Measurements from ENCODE around the gene TERT.

TERT gene

GRCh38 chr5:1323803-1324173, 28.9 kb upstream of the TERT start:
- TF ChIP-seq CTCF (conservative IDR thresholded peaks at IDR 0.05; ENCODE audit: low read depth, low read length), result no peak
- no peak for DNase-seq (ENCODE audit: low read depth)
- H3K4me3 ChIP-seq (ENCODE audit: low read length), result no peak overlapping the region

DNA sequence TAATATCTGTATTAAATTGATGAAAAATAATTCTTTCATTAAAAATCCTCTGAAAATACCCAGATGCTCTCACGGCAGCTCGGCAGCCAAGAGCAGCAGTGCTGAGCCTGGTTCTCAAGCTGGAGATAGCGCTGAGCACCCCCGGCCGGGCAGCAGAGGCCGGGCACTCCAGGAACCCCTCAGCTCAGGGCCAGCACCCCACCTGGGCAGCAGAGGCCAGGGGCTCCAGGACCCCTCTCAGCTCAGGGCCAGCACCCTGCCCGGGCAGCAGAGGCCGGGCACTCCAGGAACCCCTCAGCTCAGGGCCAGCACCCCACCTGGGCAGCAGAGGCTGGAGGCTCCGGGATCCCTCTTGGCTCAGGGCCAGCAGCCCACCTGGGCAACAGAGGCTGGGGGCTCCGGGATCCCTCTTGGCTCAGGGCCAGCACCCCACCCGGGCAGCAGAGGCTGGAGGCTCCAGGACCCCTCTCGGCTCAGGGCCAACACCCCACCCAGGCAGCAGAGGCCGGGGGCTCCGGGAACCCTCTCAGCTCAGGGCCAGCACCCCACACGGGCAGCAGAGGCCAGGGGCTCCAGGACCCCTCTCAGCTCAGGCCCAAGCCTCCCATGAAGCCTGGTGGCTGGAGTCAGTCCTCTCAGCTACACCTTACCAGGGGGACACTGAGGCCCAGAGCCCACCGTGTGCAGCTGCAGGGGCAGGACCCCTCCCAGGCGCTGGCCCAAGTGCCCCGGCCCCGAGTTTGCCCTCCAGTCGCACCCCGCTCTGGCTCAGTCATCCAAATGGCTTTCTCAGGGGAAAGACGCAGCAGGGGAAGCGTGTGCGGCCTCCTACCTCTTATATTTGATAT, 28.3 kb upstream of the TERT start:
- no peak for TF ChIP-seq CTCF (conservative IDR thresholded peaks at IDR 0.05; ENCODE audit: low read depth, low read length)
- no peak for DNase-seq (ENCODE audit: low read depth)
- H3K4me3 ChIP-seq (ENCODE audit: low read length), result no peak overlapping the region

DNA sequence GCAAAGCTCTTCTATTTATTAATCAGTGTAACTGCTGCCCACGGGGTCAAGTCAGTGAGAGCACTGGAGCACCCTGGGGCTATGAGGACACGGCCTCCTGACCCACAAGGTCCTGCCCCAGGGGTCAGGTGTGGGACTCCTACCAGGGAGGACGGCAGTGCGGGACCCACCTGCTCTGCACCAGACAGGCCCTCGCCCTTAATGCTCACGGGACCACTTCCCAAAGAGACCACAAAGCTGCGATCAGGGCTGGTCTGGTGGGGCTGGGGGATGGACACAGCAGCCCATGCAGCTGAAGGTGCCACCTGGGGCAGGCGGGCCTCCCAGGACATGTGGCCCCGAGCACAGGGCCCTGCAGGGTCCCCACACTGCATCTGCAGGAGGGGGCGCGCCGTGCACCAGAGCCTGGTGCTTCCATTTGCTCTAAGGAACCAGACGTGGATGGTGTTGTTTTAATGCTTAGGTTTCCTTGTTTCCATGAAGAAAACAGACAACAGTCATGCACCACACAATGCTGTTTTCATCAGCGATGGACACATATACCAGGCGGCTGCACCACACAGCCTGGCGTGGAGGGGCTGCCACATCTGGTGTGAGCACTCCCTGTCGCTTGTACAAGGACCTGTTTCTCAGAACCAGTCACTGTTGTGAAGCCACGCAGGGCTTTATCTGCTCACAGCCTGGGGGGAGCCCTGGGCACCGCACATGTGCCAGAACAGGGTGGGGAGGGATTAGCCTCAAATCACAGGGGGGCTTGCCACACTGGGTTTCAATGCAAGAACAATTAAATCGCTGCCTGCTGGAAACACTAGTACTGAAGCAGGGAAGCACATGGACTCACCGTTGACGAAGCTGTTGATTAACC, 27.4 kb upstream of the TERT start:
- TF ChIP-seq CTCF (conservative IDR thresholded peaks at IDR 0.05; ENCODE audit: low read depth, low read length), result no peak
- H3K4me3 ChIP-seq (ENCODE audit: low read length), result no peak overlapping the region
- DNase-seq (ENCODE audit: low read depth), result no peak

- no peak overlapping the region for H3K4me3 ChIP-seq (ENCODE audit: low read length)
- TF ChIP-seq CTCF (conservative IDR thresholded peaks at IDR 0.05; ENCODE audit: low read depth, low read length), result no peak
- no peak for DNase-seq (ENCODE audit: low read depth)
Observed at GRCh38 chr5:1321576-1321975, 26.7 kb upstream of the TERT start.

DNA sequence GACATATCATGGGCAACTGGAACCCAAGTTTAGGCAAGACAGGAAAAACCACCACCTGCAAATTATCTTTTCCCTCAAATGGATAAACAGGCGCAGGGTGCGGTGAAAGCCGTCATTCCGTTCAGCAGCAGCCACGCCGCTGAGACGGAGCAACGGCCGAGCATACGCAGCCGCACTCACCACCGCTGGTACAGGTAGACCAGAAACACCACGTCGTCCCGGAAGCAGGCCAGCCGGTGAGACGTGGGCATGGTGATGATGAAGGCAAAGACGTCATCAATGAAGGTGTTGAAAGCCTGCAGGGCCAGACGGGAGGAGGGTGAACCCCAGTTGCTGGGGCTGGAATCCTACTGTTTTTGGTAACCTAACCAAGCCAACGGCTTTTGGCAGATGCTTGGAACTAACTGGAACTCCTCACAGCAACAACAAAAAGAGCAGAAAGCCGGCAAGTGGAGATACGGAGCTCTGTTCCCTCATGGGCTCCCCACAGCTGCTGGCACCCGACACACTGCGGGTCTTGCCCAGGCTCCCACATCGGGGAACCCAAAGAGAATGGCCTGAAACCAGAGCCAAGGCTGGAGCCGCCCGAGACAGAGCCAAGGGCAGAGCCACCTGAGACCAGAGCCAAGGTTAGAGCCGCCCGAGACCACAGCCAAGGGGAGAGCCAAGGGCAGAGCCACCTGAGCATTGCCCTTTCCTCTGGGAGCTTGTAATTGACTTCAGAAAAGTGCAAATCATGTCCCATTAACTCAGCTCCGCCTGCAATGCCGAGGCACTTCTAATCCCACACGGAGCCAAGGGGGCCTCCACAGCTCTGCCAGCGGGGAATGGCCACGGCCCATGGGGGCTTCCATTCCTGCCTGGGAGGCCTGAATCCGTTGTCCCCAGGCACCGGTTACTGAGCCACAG, 25.8 kb upstream of the TERT start:
- DNase-seq (ENCODE audit: low read depth), result no peak
- TF ChIP-seq CTCF (conservative IDR thresholded peaks at IDR 0.05; ENCODE audit: low read depth, low read length), result no peak
- no peak overlapping the region for H3K4me3 ChIP-seq (ENCODE audit: low read length)

GRCh38 chr5:1319436-1320256, 24.8 kb upstream of the TERT start:
- H3K4me3 ChIP-seq (ENCODE audit: low read length), result no peak overlapping the region
- no peak for DNase-seq (ENCODE audit: low read depth)
- no peak for TF ChIP-seq CTCF (conservative IDR thresholded peaks at IDR 0.05; ENCODE audit: low read depth, low read length)
